Hematopoietic multipotent progenitor cell treated with erythropoietin and hydrocortisone succinate and interleukin-3 and kit ligand, for 6 days (in vitro differentiated cells): ENCODE measurements around the gene ARHGAP26.

ENCODE experiments used
- DNase-seq: peaks from one replicate; pipeline ENCODE4 v3.0.0-alpha.2; 2015

The ARHGAP26 gene

GRCh38 chr5:142881784-142882126, 111.6 kb downstream of the ARHGAP26 start:
- no peak for DNase-seq

DNA sequence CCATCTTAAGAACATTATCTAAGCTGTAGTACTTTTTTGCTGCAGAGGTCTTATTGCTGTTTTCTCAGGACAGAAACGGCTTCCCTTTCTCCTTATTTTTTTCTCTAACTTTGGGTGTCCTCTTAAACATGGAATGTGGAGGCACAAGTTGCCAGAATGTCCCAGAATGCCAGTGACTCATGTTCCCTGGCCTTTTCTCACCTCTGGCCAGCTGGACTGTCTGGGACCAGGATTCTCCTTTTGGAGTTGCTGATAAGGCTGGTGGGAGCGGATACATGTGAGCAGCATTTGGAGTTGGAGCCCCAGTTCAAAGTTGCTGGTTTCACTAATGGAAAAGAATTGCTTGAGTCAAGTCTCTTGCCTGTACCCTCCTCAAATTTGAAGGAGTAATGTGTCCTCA, 112.8 kb downstream of the ARHGAP26 start:
- no peak for DNase-seq

- DNase-seq, result no peak
Observed at GRCh38 chr5:142883438-142883837, 113.3 kb downstream of the ARHGAP26 start.

GRCh38 chr5:142884029-142884428, 113.9 kb downstream of the ARHGAP26 start:
- DNase-seq, result no peak

DNA sequence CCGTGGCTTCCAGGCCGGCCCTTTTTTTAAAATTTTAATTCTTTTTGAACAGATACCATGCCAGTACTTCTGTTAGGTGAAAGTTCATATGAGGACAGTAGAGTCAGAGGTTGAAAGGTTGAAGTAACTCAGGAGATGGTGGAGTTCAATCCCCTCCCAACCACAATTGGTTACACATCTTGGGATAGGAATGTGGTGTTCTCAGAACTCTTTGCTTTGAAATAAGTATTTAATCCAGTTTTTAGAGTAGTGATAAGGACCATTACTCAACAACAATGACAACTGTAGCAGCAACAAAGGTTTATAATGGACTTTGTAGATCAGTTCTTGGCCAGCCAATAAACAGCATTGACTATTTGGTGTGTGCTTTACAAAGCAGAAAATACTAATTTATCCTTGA, 116.0 kb downstream of the ARHGAP26 start:
- no peak for DNase-seq

DNA sequence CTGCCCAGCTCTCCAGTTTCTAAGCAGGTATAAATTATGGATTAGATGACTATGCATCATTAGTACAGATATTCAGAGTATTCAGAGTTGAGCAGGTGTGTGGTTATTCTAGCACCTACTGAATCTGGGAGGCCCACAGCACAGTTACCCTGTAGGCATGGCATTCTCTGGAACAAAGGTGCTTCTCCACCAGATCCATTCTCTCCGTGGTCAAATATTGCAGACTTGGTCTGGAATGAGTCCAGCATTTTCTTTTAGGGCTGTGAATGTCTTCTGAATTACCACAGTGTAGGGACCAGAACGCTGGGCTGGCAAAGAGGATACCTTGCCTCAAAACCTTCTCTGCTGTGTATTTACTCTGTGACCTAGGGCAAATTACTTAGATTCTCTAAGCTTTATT, 116.8 kb downstream of the ARHGAP26 start:
- no peak for DNase-seq

- DNase-seq, result peak; percentile 73
Observed at GRCh38 chr5:142888469-142889085, 118.4 kb downstream of the ARHGAP26 start.

DNA sequence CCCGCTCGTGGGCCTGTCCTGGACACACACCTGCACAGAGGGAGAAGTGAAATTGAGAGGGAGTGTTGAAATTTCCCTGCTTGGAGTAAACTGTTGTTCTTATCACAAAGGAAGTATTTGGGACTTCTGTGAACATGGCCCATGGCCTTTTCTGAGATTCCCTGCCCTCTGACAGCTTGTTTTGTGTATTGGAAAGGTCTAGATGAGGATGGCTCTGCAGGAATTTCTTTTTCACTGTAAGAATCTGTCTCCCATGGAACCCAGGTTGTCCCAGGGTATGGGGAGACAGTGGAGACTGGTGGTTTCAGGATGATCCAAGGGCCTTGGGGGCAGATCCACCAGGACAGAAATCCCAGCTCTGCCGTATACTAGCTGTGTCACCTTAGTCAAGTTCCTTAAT, 121.8 kb downstream of the ARHGAP26 start:
- no peak for DNase-seq

DNA sequence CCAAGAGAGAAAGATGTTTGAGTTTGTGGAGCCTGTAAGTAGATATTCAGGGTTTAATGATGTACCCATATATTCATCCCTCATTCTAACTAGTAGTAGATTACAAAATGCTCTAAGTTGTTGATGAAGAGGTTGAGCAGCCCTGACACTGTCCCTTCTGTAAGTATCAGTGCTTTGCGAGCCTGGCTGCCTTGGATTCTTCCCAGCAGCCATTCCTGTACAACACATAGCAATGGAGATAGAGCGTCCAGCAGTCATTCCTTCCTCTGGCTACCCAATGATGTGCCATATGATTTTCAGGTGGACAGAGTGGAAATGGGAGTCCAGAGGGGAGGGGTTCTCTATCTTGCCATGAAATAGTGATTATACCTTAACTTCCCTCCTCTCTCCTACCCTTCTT, 124.1 kb downstream of the ARHGAP26 start:
- no peak for DNase-seq

GRCh38 chr5:142894749-142895148, 124.6 kb downstream of the ARHGAP26 start:
- no peak for DNase-seq

GRCh38 chr5:142896325-142897007, 126.3 kb downstream of the ARHGAP26 start:
- DNase-seq, result no peak

- DNase-seq, result no peak
Observed at GRCh38 chr5:142897328-142897727, 127.2 kb downstream of the ARHGAP26 start.

DNA sequence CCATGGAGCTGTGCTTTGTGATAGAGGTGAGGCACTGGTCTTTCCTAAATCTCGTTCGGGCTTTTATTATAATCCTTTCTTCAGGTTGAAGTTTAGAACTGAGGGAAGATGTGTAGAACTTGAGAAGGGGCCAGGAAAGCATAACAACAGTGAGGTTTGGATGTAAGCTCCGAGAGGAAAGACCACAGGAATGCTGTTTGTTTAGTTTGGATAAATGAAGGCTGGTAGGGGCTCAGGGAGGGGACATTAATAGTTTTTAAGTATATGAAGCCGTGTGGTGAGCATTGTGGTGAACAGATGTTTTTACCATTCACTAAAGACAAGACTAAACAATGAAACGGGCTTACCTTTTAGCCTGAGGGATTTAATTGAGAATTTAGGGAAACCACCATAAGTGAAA, 130.8 kb downstream of the ARHGAP26 start:
- no peak for DNase-seq

GRCh38 chr5:142901476-142902185, 131.5 kb downstream of the ARHGAP26 start:
- no peak for DNase-seq

DNA sequence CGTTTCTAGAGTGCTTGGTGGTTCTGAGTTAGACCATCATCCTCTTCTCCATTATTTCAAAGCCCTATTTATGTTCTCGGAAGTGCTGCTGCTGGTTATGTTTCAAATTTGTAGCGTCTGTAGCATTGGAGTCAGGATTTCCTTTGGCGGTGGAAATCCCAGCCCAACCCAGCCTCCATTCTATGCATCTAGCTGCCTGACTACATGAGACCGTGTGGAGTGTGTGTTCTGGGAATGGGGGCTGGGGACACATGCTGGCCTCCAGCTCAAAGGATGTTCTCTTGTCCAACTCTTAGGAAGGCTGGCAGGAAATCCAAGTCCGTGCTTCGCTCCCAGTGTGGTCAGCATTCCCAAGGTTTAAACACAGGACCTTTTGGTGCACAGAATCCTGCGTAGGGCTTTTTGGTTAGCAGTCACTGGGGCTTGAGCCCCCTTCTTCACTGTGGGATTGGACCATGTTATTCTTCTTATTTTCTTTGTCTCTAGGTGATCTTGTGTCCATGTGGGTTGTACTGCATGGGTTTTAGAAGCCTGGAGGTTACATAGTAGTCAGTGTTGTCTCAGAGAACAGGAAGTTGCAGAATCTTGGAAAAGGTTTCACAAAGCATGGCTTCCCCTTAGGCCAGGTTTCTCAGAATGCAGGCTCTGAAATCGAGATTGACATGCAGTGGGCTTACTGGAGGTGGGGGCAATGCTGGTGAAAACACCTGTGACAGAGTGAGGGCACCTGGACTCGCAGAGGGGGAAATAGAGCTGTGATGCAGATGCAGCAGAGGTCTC, 132.2 kb downstream of the ARHGAP26 start:
- DNase-seq, result peak; percentile 30

- no peak for DNase-seq
Observed at GRCh38 chr5:142904416-142904815, 134.2 kb downstream of the ARHGAP26 start.

DNA sequence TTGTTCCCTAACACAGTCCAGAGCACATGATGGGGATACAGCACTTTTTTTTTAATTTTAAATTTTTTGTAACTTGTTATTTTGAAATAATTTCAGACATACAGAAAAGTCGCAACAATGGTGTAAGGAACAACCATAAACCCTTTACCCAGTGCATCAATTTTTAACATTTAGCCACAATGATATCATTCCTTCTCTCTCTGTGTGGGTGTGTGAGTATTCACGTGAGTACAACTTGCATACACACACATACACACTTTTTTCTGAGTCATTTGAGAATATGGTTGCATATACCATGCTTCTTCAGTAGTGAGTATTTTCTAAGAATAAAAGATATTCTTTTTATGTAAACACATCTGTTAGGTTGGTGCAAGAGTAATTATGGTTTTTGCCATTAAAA, 135.2 kb downstream of the ARHGAP26 start:
- DNase-seq, result no peak

GRCh38 chr5:142906863-142907671, 136.9 kb downstream of the ARHGAP26 start:
- DNase-seq, result no peak

GRCh38 chr5:142908659-142909058, 138.5 kb downstream of the ARHGAP26 start:
- no peak for DNase-seq

- DNase-seq, result no peak
Observed at GRCh38 chr5:142910128-142910527, 140.0 kb downstream of the ARHGAP26 start.

GRCh38 chr5:142911170-142911569, 141.0 kb downstream of the ARHGAP26 start:
- no peak for DNase-seq

DNA sequence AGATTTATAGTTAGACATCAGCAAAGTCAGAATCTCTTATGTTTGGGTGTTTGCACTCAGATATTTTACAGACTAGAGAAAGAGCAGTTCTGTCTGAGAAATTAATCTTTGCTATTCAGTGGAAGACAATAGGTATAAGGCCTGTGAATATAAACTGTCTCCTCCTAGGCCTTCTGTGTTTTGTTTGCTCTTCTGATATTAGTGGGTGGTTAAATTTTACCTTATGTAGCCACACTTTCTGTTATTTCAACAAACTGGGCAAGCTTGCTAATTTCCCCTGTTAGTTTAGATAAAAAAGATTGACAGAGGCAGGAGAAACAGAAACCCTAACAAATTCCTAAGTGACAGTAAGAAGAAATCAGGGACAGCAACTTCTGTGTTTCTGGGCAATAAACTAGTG, 141.6 kb downstream of the ARHGAP26 start:
- no peak for DNase-seq
